HG02852 (cell line): Measurements from ENCODE around the gene PLCD1.
"Not testable (repeated sequence)": the region's sequence is repeated elsewhere in the genome, so short reads cannot be mapped to it uniquely, and the experiment has no call there.

Experiments used
- ATAC-seq: cut with Tn5 transposase; IDR thresholded peaks from one replicate; pipeline ENCODE4 v1.9.1; 2021; ENCODE audit warnings: mild to moderate bottlenecking, moderate library complexity; ENCODE audit not compliant: unreplicated experiment

PLCD1 gene

GRCh38 chr3:37987751-37988179, 41.7 kb downstream of the PLCD1 start:
- ATAC-seq = no peak

GRCh38 chr3:37987315-37987697, 42.1 kb downstream of the PLCD1 start:
- ATAC-seq = no peak

- no peak for ATAC-seq
These were observed 42.7 kb downstream of the PLCD1 start for GRCh38 chr3:37986479-37987314.

- ATAC-seq = no peak
These were observed 43.7 kb downstream of the PLCD1 start for GRCh38 chr3:37985637-37986320.

GRCh38 chr3:37984596-37984995, 44.8 kb downstream of the PLCD1 start:
- ATAC-seq = no peak

GRCh38 chr3:37984051-37984450, 45.4 kb downstream of the PLCD1 start:
- no peak for ATAC-seq

- ATAC-seq = no peak
These were observed 47.1 kb downstream of the PLCD1 start for GRCh38 chr3:37982331-37982730.

GRCh38 chr3:37981348-37981664, 48.1 kb downstream of the PLCD1 start:
- no peak for ATAC-seq

GRCh38 chr3:37980462-37981347, 48.7 kb downstream of the PLCD1 start:
- no peak for ATAC-seq

GRCh38 chr3:37979541-37980461, 49.6 kb downstream of the PLCD1 start:
- ATAC-seq = no peak

- ATAC-seq = peak; percentile 84
These were observed 55.0 kb downstream of the PLCD1 start for GRCh38 chr3:37974121-37975083.

- ATAC-seq = no peak
These were observed 56.0 kb downstream of the PLCD1 start for GRCh38 chr3:37973246-37974054.

GRCh38 chr3:37972056-37972455, 57.4 kb downstream of the PLCD1 start:
- not testable (repeated sequence) for ATAC-seq

- no peak for ATAC-seq
These were observed 58.0 kb downstream of the PLCD1 start for GRCh38 chr3:37971467-37971866.

- ATAC-seq = no peak
These were observed 58.6 kb downstream of the PLCD1 start for GRCh38 chr3:37970802-37971201.

GRCh38 chr3:37969596-37970100, 59.8 kb downstream of the PLCD1 start:
- no peak for ATAC-seq

- ATAC-seq = no peak
These were observed 60.4 kb downstream of the PLCD1 start for GRCh38 chr3:37968813-37969595.
